UCSD-AML1 (cell line): ENCODE measurements around the gene SAXO1.
"Not testable (repeated sequence)": the region's sequence is repeated elsewhere in the genome, so short reads cannot be mapped to it uniquely, and the experiment has no call there.

ENCODE experiments used
- DNase-seq: peaks from one replicate; lab custom pipeline; 2025; ENCODE audit not compliant: unreplicated experiment; lab: John Stamatoyannopoulos, UW

Gene SAXO1

DNA sequence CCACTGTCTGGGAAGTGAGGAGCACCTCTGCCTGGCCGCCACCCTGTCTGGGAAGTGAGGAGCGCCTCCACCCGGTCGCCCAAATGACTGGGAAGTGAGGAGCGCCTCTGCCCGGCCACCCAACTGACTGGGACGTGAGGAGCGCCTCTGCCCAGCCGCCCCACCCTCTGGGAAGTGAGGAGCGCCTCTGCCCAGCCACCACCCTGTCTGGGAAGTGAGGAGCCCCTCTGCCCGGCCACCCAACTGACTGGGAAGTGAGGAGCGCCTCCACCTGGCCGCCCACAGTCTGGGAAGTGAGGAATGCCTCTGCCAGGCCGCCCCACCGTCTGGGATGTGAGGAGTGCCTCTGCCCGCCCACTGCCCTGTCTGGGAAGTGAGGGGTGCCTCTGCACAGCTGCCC, 32.9 kb downstream of the SAXO1 start:
- no peak for DNase-seq

DNA sequence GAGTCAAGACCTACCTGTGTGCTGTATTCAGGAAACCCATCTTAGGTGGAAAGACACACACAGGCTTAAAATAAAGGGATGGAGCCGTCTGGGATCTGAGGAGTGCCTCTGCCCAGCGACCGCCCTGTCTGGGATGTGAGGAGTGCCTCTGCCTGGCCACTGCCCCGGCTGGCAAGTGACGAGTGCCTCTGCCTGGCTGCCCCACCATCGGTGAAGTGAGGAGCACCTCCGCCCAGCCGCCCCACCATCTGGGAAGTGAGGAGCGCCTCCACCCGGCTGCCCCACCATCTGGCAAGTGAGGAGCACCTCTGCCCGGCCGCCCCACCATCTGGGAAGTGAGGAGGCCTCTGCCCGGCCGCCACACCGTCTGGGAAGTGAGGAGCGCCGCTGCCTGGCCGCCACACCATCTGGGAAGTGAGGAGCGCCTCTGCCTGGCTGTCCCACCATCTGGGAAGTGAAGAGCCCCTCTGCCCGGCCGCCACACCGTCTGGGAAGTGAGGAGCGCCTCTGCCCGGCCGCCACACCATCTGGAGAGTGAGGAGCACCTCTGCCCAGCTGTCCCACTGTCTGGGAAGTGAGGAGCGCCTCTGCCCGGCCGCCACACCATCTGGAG, 33.7 kb downstream of the SAXO1 start:
- DNase-seq = no peak

DNA sequence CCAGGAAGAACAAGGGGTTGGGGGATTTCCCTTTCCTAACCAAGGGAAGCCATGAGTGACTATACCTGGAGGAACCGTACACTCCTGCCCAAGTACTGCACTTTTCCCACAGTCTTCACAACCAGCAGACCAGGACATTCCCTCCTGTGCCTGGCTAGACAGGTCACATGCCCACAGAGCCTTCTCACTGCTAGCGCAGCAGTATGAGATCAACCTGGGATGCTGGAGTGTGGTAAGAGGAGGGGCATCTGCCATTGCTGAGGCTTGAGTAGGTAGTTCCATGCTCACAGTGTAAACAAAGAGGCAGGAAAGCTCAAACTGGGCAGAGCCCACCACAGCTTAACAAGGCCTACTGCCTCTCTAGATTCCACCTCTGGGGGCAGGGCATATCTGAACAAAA, 35.9 kb downstream of the SAXO1 start:
- DNase-seq = no peak

DNA sequence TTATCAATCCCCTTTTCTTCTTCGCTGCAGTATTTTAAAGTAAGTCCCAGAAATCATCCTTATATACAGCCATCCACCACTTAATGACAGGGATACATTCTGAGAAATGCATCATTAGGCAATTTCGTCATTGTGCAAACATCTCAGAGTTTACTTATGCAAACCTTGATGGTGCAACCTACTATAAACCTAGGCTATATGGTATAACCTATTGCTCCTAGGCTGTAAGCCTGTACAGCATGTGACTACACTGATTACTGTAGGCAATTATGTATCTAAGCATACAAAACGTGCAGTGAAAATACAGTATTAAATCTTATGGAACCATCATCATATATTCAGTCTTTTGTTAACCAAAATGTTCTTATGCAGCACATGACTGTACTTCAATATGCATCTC, 36.8 kb downstream of the SAXO1 start:
- DNase-seq = no peak

DNA sequence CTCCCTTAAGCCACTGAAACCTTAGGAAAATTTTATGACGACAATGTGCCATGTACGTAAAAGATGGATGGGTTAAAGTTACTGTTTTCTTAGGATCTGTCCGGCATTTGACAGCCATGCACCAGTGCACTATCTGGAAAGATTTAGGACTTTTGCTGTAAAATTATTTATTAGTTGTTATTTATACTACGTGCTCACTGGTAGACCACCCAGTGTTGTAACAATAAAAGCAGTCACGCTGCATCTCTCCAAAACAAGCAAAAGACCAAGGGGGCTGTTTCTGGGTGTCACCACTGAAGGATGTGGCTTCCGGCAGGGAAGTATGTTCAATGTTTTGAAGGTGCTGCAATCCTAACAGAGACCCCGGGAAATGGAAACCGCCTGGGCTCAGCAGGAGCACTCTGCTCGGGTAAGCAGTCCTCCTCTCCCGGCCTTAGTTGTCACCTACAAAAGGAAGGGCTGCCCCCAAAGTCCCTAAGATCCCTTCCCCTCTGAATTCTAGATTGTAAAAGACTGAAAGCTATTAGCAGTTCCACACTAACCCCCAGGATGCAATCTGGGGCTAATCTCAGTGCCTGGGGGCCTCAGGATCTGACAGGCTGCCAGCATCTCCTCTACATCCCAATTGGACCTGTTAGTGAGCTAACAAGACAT, 38.6 kb downstream of the SAXO1 start:
- DNase-seq = no peak

DNA sequence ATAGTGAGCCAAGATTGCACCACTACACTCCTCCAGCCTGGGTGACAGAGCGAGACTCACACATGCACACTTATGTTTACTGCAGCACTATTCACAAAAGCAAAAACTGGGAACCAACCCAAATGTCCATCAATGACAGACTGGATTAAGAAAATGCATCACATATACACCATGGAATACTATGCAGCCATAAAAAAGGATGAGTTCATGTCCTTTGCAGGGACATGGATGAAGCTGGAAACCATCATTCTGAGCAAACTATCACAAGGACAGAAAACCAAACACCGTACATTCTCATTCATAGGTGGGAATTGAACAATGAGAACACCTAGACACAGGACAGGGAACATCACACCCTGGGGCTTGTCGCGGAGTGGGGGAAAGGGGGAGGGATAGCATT, 41.8 kb downstream of the SAXO1 start:
- not testable (repeated sequence) for DNase-seq

DNA sequence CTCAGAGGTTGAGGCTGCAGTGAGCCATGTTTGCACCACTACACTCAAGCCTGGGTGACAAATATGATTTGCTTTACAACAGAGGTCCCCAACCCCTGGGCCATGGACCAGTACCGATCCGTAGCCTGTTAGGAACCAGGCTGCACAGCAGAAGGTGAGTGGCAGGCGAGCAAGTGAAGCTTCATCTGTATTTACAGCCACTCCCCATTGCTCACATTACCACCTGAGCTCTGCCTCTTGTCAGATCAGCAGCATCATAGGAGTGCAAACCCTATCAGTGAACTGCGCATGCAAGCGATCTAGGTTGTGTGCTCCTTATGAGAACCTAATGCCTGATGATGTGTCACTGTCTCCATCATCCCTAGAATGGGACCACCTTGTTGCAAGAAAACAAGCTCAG, 42.5 kb downstream of the SAXO1 start:
- no peak for DNase-seq

DNA sequence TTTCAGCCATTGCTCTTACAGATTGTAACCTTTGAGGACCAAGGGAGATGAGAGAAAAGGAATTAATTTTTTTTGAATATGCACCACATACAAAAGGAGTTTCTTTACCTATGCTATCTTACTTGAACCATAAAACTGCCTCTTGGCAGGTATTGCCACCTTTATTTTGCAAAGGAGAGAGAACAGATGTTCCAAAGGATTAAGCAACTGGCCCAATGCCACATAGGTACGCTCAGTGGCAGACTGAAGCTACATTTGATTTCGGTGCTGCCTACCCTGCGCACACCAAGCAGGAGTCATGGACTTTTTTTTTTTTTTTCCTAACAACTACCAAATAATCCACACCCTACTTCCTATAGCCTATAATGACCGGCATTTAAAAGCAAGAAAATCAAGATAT, 43.1 kb downstream of the SAXO1 start:
- DNase-seq = no peak

DNA sequence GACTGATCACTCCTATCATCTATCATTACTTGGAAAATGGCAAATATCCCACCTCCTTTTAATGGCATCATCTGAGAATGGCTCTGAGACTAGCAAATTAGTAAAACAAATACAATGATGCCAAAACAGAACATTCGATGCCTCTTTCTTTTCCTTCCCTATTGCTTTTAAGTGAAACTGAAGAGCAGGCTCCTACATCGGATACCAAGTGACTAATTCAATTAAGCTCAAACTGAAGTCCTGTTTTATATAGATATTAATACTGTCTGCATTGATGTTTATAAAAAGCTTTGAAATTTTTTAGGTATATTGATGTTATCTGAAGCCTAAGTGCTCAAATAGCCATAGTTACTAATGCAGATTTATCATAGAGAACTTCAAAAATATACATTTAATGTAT, 43.9 kb downstream of the SAXO1 start:
- DNase-seq = no peak

DNA sequence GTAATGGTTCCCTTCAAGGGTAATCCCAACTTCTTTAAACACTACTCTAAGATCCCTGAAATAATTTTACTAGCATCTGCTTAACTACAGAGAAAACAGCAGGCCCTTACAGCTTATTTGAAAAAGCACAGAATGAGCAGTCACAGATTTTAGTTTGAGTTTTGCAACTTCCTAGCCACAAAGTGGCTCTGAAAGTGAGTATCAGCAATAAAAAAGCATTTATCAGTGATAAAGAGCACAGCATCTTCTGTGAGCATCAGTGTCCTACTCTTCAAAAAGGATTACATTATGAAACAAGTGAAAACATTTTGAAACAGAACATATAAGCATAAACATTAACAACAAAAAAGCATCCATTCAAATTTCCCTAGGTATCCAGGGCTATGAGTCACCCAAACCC, 45.0 kb downstream of the SAXO1 start:
- no peak for DNase-seq

DNA sequence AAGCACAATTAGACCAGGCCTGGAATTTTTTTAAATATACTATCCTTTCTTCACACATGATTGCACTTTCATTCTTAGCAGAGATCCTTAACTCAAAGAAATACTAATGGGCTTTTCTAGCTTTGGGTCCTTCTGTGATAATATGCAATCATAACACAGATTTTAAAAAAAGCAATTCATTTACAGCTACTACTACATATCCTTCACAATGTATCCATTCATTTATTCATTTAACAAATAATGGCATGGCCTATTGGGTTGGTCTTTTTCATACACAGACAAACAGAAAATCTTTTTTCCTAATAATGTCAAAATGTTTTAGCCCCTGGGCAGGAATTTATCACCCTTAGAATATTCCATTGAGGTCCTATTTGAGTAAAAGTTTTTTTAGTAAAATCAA, 47.0 kb downstream of the SAXO1 start:
- DNase-seq = no peak

DNA sequence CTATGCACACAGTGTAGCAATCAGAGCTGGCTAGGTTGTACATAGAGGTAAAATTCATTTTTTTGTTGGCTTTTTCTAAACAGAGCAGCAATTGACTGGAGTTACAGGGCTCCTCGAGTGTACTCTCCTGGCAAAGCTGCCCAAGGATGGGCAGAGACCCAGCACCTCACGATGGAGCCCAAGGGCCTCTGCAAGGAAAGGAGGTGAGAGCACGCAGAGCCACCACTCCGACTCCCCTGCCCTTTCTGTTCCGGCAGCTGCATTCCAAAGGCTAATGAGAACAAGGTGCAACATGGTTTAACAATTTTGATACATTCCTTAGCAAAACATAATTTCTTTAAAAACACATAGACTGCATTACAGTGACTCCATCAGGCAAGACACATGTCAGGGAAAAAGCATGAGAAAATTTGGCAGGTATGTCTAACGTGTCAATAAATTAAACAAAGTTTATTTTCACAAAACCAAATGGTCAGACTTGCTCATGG, 47.5 kb downstream of the SAXO1 start:
- no peak for DNase-seq

DNA sequence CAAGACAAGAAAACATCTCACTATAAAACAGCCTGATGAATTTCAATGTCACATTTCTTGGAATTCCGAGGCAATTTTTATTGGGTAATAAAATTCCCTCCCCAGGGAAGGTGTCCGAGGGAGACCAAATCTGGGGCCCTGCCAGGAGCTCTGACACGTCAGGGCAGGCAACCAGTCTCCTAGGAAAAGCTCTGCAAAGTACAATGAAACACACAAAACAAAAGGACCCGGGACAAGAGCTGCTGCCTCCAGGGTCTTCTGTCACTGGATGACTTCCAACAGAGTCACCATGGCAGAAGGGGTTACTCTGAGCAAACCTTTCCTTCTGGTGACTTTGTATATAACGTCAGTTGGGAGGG, 50.8 kb downstream of the SAXO1 start:
- no peak for DNase-seq

DNA sequence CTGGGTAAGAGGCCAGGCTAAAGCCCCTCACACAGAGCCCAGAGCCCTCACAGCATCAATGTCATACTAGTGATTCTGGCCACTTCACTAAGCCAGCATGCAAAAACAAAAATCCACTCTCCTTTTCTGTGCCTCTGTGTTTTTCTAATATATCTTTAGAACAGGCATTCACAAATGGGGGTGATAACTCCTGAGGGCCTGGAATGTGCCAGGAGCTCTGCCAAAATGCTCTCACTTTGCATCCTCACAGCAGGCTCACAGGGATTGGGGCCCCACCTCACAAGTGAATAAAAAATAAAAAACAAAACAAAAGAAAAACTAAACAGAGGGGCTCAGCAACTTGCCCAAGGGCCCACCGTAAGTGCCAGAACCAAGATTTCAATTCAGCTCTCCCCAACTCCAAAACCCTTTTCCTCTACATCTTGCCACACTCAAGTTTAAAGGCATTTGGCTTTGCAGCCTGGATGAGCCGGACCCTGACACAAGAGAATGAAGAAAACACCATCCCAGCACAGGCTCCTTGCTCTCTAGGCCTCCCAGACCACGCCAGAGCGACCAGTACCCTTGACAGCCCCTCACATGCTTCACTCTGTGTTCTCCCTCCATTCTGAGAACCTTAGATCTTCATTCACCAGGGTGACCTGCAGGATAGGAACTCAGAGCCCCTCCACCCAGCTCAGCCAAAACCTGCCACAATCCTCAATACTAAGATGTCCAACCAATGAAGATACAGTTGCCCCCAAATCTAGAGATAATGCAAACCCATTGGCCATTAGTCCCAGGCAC, 51.3 kb downstream of the SAXO1 start:
- DNase-seq = no peak

DNA sequence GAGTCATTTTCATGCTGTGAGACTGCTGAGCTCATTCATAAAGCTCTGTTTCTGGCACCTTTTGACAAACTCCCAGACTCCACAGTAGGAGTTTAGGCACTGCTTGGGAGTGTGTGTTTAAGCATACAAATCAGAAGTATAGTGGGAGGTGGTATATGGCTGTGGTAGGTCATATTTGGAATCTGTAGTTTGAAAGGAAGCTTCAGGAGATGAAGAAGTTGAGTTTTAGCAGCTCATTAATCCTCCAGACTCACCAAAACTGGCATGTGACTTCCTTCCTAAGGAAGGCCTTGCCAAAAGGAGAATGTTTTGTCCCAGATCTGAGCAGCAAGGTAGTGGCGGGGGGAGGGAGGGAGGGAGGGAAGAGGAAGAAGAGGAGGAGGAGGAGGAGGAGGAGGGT, 52.8 kb downstream of the SAXO1 start:
- DNase-seq = peak; percentile 23

DNA sequence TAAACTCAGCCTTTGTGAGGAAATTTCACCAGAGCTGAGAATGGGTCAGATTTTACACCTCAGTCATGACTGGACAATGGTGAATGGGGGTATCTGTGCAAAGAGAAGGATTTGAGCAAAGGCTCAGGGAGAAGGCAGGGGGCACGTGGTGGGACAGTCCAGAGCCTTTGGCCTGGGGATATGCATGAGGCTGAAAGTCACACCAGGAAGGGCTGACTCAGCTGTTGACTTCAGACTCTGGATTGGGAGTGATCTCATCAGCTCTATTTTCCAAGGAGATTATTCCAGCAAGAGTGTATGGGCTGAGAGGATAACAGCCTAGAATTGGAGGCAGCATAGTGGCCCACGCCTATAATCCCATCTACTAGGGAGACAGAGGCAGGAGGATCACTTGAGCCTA, 53.6 kb downstream of the SAXO1 start:
- DNase-seq = no peak

DNA sequence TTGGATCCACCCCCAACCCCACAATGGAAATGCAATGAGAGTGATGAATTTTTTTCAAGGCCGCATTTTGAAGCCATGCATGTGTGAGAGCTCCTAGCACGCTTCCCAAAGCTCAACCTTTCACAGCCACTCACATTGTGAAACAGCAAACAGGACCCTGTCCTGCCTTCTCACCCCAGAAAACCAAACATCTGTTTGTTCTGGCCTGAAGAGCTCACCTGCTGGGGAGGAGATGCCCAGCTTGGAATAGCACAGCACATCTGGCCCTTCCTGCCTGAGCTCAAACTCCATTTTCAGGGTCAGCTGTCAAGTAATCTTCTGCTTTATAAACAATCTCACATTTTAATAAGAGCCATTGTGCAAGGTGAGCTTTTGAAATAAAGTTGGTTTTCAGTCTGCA, 54.8 kb downstream of the SAXO1 start:
- DNase-seq = no peak

DNA sequence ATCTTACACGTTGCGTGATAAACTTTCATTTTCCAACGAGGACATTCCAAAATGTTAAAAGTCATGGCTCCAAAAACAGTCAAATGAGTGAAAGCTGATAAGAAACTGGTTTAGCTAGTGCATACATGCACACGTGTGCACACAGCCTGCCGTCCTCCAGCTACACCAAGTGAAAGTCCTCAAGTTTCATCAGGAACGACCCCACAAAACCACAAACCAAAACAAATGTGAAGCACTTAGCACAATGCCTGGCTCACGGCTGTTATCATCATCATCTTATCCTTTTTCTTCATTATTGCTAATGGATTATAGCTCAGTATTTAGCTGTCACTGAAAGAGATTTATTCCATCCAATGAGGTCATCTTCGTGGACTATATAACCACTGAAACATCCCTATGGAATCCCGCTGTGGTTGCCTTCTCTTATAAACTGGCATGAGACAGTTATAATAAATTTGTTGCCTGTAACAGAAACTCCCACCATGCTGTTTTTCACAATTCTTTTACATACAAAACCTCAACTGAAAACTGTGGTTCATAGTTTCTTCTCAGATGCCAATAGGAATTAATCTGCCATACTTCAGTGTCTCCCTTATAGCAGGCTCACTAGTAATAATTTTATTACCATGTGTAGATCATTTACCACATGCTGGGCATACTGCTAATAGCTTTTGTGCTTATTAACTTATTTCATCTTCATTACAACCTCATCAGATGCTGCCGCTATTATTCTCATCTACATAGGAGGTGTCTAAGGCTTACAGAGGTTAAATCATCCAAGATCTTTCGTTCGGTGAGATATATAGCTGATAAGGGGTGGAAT, 56.1 kb downstream of the SAXO1 start:
- DNase-seq = peak; percentile 14

DNA sequence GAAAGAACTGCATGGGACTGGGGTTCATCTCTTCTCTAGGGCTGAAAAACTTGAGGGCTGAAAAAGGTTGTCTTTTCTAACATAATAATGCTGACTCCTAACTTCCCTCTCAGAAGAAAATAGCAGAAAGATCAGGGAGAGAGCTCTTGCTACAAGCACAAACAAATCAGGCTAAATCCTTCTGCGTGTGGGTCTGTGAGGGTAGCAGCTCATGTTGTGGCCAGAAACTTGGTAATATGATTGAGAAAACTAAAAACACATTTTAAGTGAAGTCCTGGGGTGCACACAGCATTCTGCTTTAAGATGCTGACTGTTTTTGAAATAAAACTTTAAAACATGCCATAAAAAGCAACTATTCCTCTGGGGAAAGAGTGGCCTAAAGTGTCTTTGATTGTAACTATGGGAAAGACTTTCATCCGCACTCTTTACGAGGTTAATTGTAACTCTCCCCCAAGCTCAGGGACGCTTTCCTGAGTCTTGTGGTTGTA, 56.7 kb downstream of the SAXO1 start:
- no peak for DNase-seq

DNA sequence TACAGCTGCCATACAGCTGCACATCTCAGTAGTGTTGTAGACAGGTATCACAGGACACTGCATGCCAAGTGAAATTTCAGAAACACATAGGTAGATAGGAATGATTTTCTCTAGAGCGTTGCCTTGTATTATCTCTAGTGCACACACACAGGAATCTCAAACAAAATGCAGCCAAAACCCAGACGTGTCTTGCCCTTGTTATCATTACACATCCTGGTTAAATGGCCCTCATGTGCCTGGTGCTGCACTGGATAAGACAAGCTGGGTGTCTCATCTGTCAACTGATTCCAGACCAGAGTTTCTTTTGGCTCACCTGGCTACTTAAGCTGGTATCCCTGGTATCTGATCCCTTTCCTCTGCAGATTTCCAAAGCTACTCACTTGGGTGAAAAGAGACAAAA, 59.7 kb downstream of the SAXO1 start:
- no peak for DNase-seq

DNA sequence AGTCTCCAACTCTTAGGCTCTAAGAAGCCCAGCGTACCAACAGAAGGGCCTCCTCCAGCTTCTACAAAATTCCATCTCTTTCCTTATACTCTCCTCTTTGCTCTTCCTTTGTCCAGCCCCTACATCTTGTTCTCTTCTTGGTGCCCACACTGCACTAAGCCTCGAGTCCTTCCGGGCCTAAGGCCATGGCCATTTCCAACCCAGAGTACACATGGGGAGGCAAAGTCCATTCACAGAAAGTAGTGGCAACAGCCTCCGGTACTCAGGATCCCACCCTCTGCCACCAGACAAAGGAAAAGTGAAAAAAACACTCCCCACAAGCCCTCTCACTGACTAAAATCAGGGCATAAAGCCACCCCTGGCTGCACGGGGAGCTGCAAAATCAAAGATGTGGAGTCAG, 60.3 kb downstream of the SAXO1 start:
- no peak for DNase-seq
